DND-41 (cell line): ENCODE data around the gene RIN3.

ENCODE experiments used
- ATAC-seq: fragments of 200-7000 bp; cut with Tn5 transposase; 3 replicates; pipeline ENCODE4 v1.9.1; 2021; ENCODE audit warnings: low read depth; ENCODE audit not compliant: insufficient read depth
- DNase-seq: peaks from one replicate; pipeline ENCODE4 v3.0.0-alpha.2; 2020
- H2AFZ ChIP-seq: 2 replicates; pipeline ENCODE4 v1.6.0; 2012; ENCODE audit warnings: low read depth, low read length
- H3K27ac ChIP-seq: 2 replicates; pipeline ENCODE4 v1.5.1; 2012; ENCODE audit warnings: low read length, inconsistent platforms
- H3K27me3 ChIP-seq: fragments of 200-600 bp; sonication (generic); 2 replicates; pipeline ENCODE4 v1.6.0; 2012; ENCODE audit warnings: low read length, mild to moderate bottlenecking, inconsistent platforms; ENCODE audit not compliant: insufficient read depth, poor library complexity
- H3K36me3 ChIP-seq: 2 replicates; pipeline ENCODE4 v1.5.1; 2012; ENCODE audit warnings: low read length, inconsistent platforms; ENCODE audit not compliant: insufficient read depth
- H3K4me1 ChIP-seq: 2 replicates; pipeline ENCODE4 v1.5.1; 2012; ENCODE audit warnings: mild to moderate bottlenecking, low read length; ENCODE audit not compliant: insufficient read depth
- H3K4me2 ChIP-seq: 2 replicates; pipeline ENCODE4 v1.6.0; 2012; ENCODE audit warnings: mild to moderate bottlenecking, moderate library complexity, low read length, inconsistent platforms; ENCODE audit not compliant: insufficient read depth
- H3K4me3 ChIP-seq, 2 experiments: fragments of 200-600 bp in 1 of 2; shearing (Covaris generic) in 1 of 2; 2 replicates each; pipeline ENCODE4 v1.5.1; 2012 to 2016; ENCODE audit warnings: inconsistent platforms in 2 of 2, low read length in 2 of 2, mild to moderate bottlenecking in 2 of 2, low read depth in 1 of 2, moderate library complexity in 1 of 2
- H3K79me2 ChIP-seq: 2 replicates; pipeline ENCODE4 v1.6.0; 2012; ENCODE audit warnings: low read length, inconsistent platforms; ENCODE audit not compliant: insufficient read depth
- H3K9ac ChIP-seq: 2 replicates; pipeline ENCODE4 v1.6.0; 2012; ENCODE audit warnings: low read depth, mild to moderate bottlenecking, inconsistent platforms, low read length, moderate library complexity
- H3K9me3 ChIP-seq: 2 replicates; pipeline ENCODE4 v1.5.1; 2012; ENCODE audit warnings: low read length, moderate library complexity, mild to moderate bottlenecking, inconsistent platforms; ENCODE audit not compliant: insufficient read depth, severe bottlenecking
- H4K20me1 ChIP-seq: 2 replicates; pipeline ENCODE4 v1.6.0; 2012; ENCODE audit warnings: low read length; ENCODE audit not compliant: insufficient read depth
- EZH2 ChIP-seq: IDR thresholded peaks from 3 replicates; pipeline ENCODE4 v1.6.1; 2012; ENCODE audit warnings: borderline replicate concordance, low read depth, mild to moderate bottlenecking, moderate library complexity, low read length, inconsistent platforms; ENCODE audit not compliant: severe bottlenecking
- TF ChIP-seq, protein P1 (sequence below): IDR thresholded peaks from 2 replicates; pipeline ENCODE4 v1.5.1; 2012; ENCODE audit warnings: borderline replicate concordance, low read length, moderate library complexity, mild to moderate bottlenecking; ENCODE audit not compliant: poor library complexity, severe bottlenecking; ENCODE audit errors: extremely low read depth

RIN3 gene

DNA sequence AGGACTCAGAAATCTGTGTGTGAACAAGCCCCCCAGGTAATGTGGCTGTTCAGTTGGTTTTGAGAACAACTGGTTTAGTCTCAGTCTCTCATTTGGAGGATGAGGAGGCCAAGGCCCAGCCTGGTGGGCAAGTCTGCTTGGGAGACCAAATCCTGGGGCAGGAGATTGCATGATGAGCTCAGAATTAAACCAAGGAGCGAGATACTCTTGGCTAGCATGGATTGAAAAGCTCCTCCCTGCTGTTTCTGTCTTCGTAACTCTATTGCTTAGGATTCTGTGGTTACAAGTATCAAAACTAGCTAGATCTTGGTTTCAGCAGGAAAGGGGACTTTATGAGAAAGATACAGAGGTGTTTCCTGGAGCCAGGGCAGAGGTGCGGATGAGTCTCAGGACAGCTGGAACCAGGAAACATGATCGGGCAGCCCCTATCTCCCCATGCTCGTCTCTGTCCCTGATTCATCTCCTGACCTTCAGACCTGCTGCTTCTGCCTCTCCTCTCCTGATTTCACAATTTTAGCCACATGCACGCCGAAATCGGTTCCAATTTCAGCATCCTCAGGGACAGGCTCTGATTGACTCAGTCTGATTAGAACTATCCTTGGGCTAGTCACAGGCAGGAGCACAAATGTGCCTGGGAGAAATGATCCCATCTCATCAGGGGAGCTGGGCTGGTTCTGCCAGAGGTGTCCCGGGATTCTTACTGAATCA, 40.2 kb upstream of the RIN3 start:
- H2AFZ ChIP-seq = no peak overlapping the region
- ATAC-seq (no peak), DNase-seq (no peak)
- H3K36me3 ChIP-seq = no peaks in the 10 kb centered on the region
- H4K20me1 ChIP-seq = no peaks in the 10 kb centered on the region
- TF ChIP-seq, protein P1, sequence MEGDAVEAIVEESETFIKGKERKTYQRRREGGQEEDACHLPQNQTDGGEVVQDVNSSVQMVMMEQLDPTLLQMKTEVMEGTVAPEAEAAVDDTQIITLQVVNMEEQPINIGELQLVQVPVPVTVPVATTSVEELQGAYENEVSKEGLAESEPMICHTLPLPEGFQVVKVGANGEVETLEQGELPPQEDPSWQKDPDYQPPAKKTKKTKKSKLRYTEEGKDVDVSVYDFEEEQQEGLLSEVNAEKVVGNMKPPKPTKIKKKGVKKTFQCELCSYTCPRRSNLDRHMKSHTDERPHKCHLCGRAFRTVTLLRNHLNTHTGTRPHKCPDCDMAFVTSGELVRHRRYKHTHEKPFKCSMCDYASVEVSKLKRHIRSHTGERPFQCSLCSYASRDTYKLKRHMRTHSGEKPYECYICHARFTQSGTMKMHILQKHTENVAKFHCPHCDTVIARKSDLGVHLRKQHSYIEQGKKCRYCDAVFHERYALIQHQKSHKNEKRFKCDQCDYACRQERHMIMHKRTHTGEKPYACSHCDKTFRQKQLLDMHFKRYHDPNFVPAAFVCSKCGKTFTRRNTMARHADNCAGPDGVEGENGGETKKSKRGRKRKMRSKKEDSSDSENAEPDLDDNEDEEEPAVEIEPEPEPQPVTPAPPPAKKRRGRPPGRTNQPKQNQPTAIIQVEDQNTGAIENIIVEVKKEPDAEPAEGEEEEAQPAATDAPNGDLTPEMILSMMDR = no peak
- no peak for TF ChIP-seq EZH2
- H3K27ac ChIP-seq = no peak overlapping the region
- H3K9me3 ChIP-seq = no peaks in the 10 kb centered on the region
- peaks cover 2% of the 10 kb centered on the region for H3K27me3 ChIP-seq
- no peak overlapping the region for H3K4me2 ChIP-seq
- no peak overlapping the region for H3K9ac ChIP-seq
- no peak overlapping the region for H3K4me3 ChIP-seq
- no peaks in the 10 kb centered on the region for H3K79me2 ChIP-seq
- no peaks in the 10 kb centered on the region for H3K4me1 ChIP-seq

- Histone ChIP-seq H3K27ac (no peak overlapping the region), H2AFZ (no peak overlapping the region), H3K4me3 (no peak overlapping the region), H3K27me3 (peaks cover 2% of the 10 kb centered on the region), H3K9ac (no peak overlapping the region), H3K4me2 (no peak overlapping the region), H3K9me3 (no peaks in the 10 kb centered on the region), H3K4me1 (no peaks in the 10 kb centered on the region), H3K79me2 (no peaks in the 10 kb centered on the region), H4K20me1 (no peaks in the 10 kb centered on the region), H3K36me3 (no peaks in the 10 kb centered on the region)
- DNase-seq (no peak), ATAC-seq (no peak)
- TF ChIP-seq, protein P1 = no peak
- TF ChIP-seq EZH2 = no peak
Measured at GRCh38 chr14:92473969-92474535, 39.5 kb upstream of the RIN3 start.

- ATAC-seq = no peak
- no peak for TF ChIP-seq EZH2
- TF ChIP-seq, protein P1 = no peak
- H4K20me1 ChIP-seq = no peaks in the 10 kb centered on the region
Measured at GRCh38 chr14:92475037-92475436, 38.5 kb upstream of the RIN3 start.

More at GRCh38 chr14:92475037-92475436, 38.5 kb upstream of the RIN3 start:
- H3K9ac ChIP-seq = no peak overlapping the region
- no peaks in the 10 kb centered on the region for H3K79me2 ChIP-seq
- no peak for DNase-seq
- peaks cover 2% of the 10 kb centered on the region for H3K27me3 ChIP-seq
- H3K27ac ChIP-seq = no peak overlapping the region
- H2AFZ ChIP-seq = no peak overlapping the region
- H3K4me3 ChIP-seq = no peak overlapping the region
- H3K4me1 ChIP-seq = no peaks in the 10 kb centered on the region
- H3K36me3 ChIP-seq = no peaks in the 10 kb centered on the region
- no peaks in the 10 kb centered on the region for H3K9me3 ChIP-seq
- H3K4me2 ChIP-seq = no peak overlapping the region
